Measurements from ENCODE around the gene HNRNPF.
A peak's percentile ranks its signal among the peaks of the same experiment; 100 is the strongest.

Gene HNRNPF

GRCh38 chr10:43420369-43421200 is 11.6 kb upstream of the HNRNPF start:
- DNase-seq = peak; percentile 74 to 80

GRCh38 chr10:43419997-43420368 is 11.0 kb upstream of the HNRNPF start:
- DNase-seq = no peak

- peak; percentile 19 to 33 for DNase-seq
Measured at GRCh38 chr10:43417950-43418768, 9.2 kb upstream of the HNRNPF start.

- no peak for DNase-seq
Measured at GRCh38 chr10:43415544-43415943, 6.6 kb upstream of the HNRNPF start.

- DNase-seq = no peak
Measured at GRCh38 chr10:43411536-43411935, 2.5 kb upstream of the HNRNPF start.

GRCh38 chr10:43410345-43410744 is 1.4 kb upstream of the HNRNPF start:
- no peak for DNase-seq

- peak; percentile 65 to 67 for DNase-seq
Measured at GRCh38 chr10:43409385-43410109, 561 bp upstream of the HNRNPF start.

- no peak for DNase-seq
Measured at GRCh38 chr10:43408331-43408709, 666 bp downstream of the HNRNPF start.

GRCh38 chr10:43407576-43408330 is 1.2 kb downstream of the HNRNPF start:
- peak; percentile 87 to 91 for DNase-seq

GRCh38 chr10:43407148-43407575 is 1.8 kb downstream of the HNRNPF start:
- peak; percentile 48 to 49 for DNase-seq

- DNase-seq = no peak
Measured at GRCh38 chr10:43404704-43405084, 4.3 kb downstream of the HNRNPF start.

- no peak for DNase-seq
Measured at GRCh38 chr10:43403911-43404703, 4.9 kb downstream of the HNRNPF start.

GRCh38 chr10:43402880-43403452 is 6.0 kb downstream of the HNRNPF start:
- DNase-seq = no peak

GRCh38 chr10:43402176-43402575 is 6.8 kb downstream of the HNRNPF start:
- no peak for DNase-seq

GRCh38 chr10:43401627-43402026 is 7.4 kb downstream of the HNRNPF start:
- no peak for DNase-seq

- DNase-seq = no peak
Measured at GRCh38 chr10:43399320-43400310, 9.4 kb downstream of the HNRNPF start.

- DNase-seq = no peak
Measured at GRCh38 chr10:43398939-43399319, 10.1 kb downstream of the HNRNPF start.

GRCh38 chr10:43396928-43397624 is 11.9 kb downstream of the HNRNPF start:
- DNase-seq = peak; percentile 51 to 66
